Stimulated activated CD4-positive, alpha-beta T cell treated with anti-CD3 and anti-CD28 coated beads, Interleukin-12 subunit alpha, Interleukin-12 subunit beta, amount 100 ng/mL, for 48 hours (primary cell): Measurements from ENCODE around the gene PBRM1.
"Not testable (repeated sequence)": the region's sequence is repeated elsewhere in the genome, so short reads cannot be mapped to it uniquely, and the experiment has no call there.

Source experiments
- DNase-seq, 3 donors: peaks; one replicate each; pipeline ENCODE4 v3.0.0-alpha.2; 2020; ENCODE audit warnings: low read depth in 2 of 3, low spot score in 1 of 3

The PBRM1 gene

GRCh38 chr3:52685709-52686691 lies at the start of gene PBRM1, which contains the start of gene GNL3:
Gene PBRM1, minus strand, starts transcription at chr3:52685913.
Gene GNL3, plus strand, starts transcription at chr3:52686032. Its CDS starts 61 bp downstream, at chr3:52686093.
- peak; percentile 82 to 92 (median 89) for DNase-seq

DNA sequence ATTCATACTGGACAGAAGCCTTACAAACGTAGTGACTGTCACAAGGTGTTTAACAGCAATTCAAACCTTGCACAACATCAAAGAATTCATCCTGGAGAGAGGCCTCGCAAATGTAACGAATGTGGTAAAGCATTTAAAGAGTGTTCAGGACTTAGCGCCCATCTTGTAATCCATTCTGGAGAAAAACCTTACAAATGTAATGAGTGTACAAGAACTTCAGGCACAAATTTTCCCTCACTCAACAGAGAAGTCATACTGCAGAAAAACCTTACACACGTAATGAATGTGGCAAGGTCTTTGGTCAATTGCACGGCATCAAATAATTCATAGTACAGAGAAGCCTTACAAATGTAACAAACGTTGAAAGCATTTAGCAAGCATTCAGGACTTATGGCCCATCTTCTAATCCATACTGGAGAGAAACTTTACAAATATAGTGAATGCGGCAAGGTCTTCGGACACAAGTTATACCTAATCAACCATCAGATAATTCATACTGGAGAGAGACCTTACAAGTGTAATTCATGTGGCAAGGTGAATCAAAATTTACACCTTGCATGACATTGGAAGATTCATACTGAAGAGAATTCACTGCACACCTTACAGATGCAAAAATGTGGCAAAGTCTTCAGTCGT lies 47.7 kb upstream of the PBRM1 start:
- DNase-seq = no peak

DNA sequence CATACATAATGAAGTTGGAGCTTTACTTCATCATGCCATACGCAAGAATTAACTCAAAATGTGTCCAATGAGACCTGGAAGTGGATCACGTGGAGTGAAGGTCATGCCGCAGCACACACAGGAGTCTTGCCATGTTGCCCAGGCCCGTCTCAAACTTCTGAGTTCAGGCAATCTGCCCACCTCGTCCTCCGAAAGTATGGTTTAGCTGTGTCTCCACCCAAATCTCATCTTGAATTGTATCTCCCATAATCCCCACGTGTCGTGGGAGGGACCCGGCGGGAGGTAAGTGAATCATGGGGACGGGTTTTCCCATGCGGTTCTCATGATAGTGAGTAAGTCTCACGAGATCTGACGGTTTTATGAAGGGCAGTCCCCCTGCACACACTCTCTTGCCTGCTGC lies 45.9 kb upstream of the PBRM1 start:
- DNase-seq = no peak

GRCh38 chr3:52730681-52731080 lies 45.0 kb upstream of the PBRM1 start:
- DNase-seq = no peak

DNA sequence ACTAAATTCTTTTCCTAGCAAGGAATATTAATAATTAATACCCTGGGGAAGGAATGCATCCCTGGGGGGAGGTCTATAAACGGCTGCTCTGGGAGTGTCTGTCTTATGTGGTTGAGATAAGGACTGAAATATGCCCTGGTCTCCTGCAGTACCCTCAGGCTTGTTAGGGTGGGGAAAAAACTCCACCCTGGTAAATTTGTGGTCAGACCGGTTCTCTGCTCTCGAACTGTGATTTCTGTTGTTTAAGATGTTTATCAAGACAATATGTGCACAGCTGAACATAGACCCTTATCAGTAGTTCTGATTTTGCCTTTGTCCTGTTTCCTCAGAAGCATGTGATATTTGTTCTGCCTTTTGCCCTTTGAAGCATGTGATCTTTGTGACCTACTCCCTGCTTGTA lies 43.0 kb upstream of the PBRM1 start:
- not testable (repeated sequence) for DNase-seq

- no peak for DNase-seq
These were observed 38.8 kb upstream of the PBRM1 start for GRCh38 chr3:52724511-52724910.

- DNase-seq = no peak
These were observed 38.2 kb upstream of the PBRM1 start for GRCh38 chr3:52723935-52724334.

- DNase-seq = no peak
These were observed 36.8 kb upstream of the PBRM1 start for GRCh38 chr3:52722491-52722890.

GRCh38 chr3:52721730-52722008 lies 36.0 kb upstream of the PBRM1 start:
- no peak for DNase-seq

DNA sequence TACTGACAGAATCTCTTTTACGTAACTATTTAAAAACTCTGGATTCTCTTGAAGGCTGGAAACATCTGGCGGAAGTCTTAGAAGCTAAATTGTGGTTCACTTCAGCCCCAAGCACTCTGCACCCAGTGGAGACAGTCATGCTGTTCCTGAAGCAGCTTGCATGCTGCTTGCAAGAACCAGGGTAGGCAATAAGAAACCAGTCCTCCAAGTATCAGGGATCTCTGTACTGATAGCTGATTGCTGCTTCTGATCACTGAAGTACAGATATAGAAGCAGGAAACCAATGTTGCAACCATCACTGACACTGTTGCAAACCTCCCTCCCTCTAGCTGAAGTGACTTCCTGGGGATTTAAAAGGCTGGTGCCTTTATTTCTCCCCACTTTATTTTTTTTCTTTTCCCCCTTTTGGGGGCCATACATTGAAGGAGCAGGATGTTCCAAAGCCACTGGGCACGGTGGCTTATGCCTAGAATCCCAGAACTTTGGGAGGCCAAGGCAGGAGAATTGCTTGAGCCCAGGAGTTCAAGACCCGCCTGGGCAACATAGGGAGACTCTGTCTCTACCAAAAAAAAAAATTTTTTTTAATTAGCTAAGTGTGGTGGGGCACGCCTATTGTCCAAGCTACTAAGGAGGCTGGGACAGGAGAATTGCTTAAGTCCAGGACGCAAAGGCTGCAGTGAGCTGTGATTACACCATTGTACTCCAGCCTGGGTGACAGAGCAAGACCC lies 35.5 kb upstream of the PBRM1 start:
- DNase-seq = no peak

DNA sequence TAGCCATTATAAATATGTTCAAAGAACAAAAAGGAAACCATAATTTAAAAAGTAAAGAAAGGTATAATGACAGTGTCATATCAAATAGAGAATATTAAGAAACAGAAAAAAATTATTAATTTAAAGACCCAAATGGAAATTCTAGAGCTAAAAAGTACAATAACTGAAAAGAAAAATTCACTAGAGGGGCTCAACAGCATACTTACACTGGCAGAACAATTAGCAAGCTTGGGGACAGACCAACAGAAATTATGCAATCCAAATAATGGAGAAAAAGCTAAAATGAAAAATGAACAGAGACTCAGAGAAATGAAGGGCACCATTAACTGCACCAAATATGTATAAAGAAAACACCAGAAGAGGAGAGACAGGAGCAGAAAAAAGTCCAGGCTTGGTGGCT lies 33.9 kb upstream of the PBRM1 start:
- DNase-seq = no peak

GRCh38 chr3:52715714-52716305 lies 30.1 kb upstream of the PBRM1 start:
- DNase-seq = no peak

DNA sequence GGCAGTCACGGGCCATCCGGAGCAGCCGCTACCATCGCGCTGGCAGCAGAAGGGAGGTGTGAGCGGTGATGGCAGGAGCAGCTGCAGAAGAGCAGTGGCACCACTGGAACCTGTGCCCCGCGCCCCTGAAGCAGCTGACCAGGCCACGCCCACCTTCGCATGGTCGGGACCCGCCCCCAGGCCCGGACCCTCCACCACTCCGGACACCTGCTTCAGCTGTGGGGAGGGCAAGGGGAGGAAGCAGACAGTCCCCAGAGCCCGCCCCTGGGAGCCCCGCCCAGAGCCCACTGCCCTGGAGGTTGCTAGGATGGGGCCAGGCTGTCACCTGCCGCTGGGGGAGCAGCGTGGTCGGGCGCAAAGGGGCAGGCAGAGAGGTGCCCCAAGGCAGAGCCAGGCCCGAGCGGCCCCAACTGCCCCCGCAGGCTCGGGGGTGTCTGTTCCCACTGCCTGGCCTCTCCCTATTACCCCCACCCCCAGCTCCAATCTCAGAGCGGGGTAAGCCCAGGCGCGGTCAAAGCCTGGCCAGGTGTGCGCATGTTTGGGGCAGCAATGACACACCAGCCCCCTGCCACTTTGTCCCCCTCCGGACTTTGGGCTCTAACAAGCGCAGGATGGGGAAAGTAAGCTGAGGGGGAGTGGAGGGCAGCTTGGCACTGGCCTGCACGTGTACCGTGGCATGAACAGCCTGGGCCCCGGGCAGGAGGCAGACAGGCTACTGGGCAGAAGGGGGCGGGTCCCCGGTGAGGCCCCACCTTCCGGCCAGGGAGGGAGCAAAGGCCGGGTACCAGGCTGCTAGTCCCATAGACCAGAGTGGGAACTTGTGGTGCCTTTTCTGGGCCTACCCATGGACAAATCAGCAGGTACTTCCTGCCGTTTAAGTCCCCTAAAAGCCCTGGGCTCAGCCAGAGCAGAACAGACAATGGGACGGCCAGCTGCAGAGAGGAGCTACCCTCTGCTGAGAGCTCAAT lies 28.9 kb upstream of the PBRM1 start:
- DNase-seq = no peak

GRCh38 chr3:52712291-52713212 lies 26.8 kb upstream of the PBRM1 start:
- no peak for DNase-seq

DNA sequence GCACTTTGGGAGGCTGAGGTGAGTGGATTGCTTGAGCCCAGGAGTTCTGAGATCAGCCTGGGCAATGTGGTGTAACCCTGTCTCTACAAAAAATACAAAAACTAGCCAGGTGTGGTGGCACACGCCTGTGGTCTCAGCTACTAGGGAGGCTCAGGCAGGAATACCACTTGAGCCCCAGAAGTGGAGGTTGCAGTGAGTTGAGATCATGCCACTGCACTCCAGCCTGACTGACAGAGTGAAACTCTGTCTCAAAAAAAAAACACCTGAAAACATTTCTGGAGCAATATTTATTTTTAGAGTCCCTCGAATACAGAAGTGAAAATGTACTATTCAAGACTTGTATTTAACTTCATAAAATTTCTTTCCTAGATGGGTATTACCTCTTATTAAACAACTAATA lies 24.8 kb upstream of the PBRM1 start:
- DNase-seq = no peak

- no peak for DNase-seq
These were observed 21.9 kb upstream of the PBRM1 start for GRCh38 chr3:52707585-52707984.

DNA sequence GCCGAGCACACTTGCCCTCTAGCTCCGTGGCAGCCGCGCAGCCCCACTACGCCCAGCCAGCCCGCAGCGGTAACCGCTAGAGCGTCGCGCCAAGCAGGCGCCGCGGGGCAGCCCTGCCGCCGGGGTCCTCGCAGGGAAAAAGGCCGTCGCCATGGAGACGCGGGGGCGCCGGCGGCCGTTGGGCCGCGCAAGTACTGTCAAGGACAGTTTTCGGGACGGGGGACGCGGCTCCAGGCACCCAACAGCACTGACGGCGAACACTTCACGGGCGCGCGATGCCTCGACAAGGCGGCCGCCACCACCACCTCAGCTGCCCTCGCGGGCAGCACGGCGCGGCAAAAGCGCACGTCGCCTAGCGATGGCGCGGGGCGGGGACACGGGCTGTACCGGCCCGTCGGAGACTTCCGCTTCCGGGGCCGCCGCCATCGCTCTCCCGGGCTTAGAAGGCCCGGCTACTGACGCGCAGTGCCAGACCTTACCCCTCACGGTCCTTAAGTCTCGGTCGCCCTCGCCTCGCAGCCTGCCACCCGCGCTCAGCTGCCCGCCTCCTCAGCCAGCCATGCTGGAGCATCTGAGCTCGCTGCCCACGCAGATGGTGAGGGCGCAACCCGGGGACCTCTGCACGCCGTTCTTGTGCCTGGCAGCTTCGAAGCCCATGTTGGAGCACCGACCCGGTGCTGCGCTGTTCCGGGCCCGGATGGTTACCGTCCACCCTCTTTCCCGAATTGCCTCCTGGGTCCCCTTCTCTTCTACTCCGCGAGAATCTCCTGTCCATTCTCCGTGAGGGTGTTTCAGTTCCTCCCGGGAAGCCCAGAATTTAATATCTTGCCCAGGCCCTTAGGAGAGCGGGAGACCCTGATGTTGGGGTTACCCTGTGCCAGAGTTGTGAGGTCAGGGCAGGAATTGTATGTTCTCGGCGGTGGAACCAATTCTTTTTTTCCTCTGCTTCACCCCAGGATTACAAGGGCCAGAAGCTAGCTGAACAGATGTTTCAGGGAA lies 20.3 kb upstream of the PBRM1 start, which contains the start of the genes GLT8D1 and SPCS1:
GLT8D1 (minus strand) TSS at position 104 of the 999 bp plus-strand sequence. CDS start 5,331 bp downstream, outside the sequence.
SPCS1 (plus strand) TSS at position 419 of the 999 bp plus-strand sequence; CDS start at position 560, 141 bp downstream.
- DNase-seq = peak; percentile 63 to 83 (median 68)

- DNase-seq = no peak
These were observed 19.6 kb upstream of the PBRM1 start for GRCh38 chr3:52705438-52705687.
